OCI-LY3 (cell line): ENCODE measurements around the gene FFAR2.
"Not testable (repeated sequence)": the region's sequence is repeated elsewhere in the genome, so short reads cannot be mapped to it uniquely, and the experiment has no call there.

Source experiments
- H2AFZ ChIP-seq: fragments of 200-600, 300-600 bp; shearing (Covaris generic); 2 replicates; pipeline ENCODE4 v1.6.0; 2014; ENCODE audit warnings: antibody characterized with exemption, low read depth, low read length
- H3K27ac ChIP-seq: fragments of 200-600, 300-600 bp; sonication (generic); 2 replicates; pipeline ENCODE4 v1.5.1; 2014; ENCODE audit warnings: mild to moderate bottlenecking, low read length, moderate library complexity, mixed read lengths
- H3K27me3 ChIP-seq: fragments of 200-600, 300-600 bp; sonication (generic); 2 replicates; pipeline ENCODE4 v1.6.1; 2014; ENCODE audit warnings: low read depth, low read length, mixed read lengths
- H3K36me3 ChIP-seq: fragments of 200-600, 300-600 bp; sonication (generic); replicated peaks from 2 replicates; pipeline ENCODE3; 2014; ENCODE audit warnings: low read depth, low read length, mixed read lengths
- H3K4me1 ChIP-seq: fragments of 300-600, 200-600 bp; sonication (generic); 2 replicates; pipeline ENCODE4 v1.6.1; 2014; ENCODE audit warnings: low read length, mixed read lengths
- H3K4me2 ChIP-seq: fragments of 200-600, 300-600 bp; sonication (generic); 2 replicates; pipeline ENCODE4 v1.6.1; 2014; ENCODE audit warnings: low read length, mixed read lengths
- H3K4me3 ChIP-seq: fragments of 300-600, 200-600 bp; sonication (generic); 2 replicates; pipeline ENCODE4 v1.5.1; 2014; ENCODE audit warnings: antibody characterized with exemption, mild to moderate bottlenecking, low read length, moderate library complexity
- H3K79me2 ChIP-seq: fragments of 300-600, 200-600 bp; shearing (Covaris generic); 2 replicates; pipeline ENCODE4 v1.6.1; 2014; ENCODE audit warnings: mild to moderate bottlenecking, low read length, mixed read lengths
- H3K9ac ChIP-seq: fragments of 300-600, 200-600 bp; shearing (Covaris generic); 2 replicates; pipeline ENCODE4 v1.6.0; 2014; ENCODE audit warnings: mild to moderate bottlenecking, low read length, moderate library complexity
- H3K9me3 ChIP-seq: fragments of 200-600, 300-600 bp; shearing (Covaris generic); 2 replicates; pipeline ENCODE4 v1.6.1; 2014; ENCODE audit warnings: low read length, mixed read lengths; ENCODE audit not compliant: insufficient read depth
- H4K20me1 ChIP-seq: fragments of 200-600, 300-600 bp; sonication (generic); 2 replicates; pipeline ENCODE4 v1.6.1; 2016; ENCODE audit warnings: low read length, mixed read lengths; ENCODE audit not compliant: insufficient read depth
- EZH2phosphoT487 ChIP-seq: fragments of 200-600 bp; shearing (Covaris generic); IDR thresholded peaks from 2 replicates; pipeline ENCODE4 v1.6.1; 2018; ENCODE audit warnings: antibody characterized with exemption, mixed run types, low read depth
- TF ChIP-seq, protein P1 (sequence below): fragments of 200-600, 300-600 bp; sonication (generic); IDR thresholded peaks from 2 replicates; pipeline ENCODE4 v1.5.1; 2014; ENCODE audit warnings: antibody characterized with exemption, low read length, low read depth

Gene FFAR2

GRCh38 chr19:35400773-35401100 lies 47.3 kb upstream of the FFAR2 start:
- TF ChIP-seq, protein P1, sequence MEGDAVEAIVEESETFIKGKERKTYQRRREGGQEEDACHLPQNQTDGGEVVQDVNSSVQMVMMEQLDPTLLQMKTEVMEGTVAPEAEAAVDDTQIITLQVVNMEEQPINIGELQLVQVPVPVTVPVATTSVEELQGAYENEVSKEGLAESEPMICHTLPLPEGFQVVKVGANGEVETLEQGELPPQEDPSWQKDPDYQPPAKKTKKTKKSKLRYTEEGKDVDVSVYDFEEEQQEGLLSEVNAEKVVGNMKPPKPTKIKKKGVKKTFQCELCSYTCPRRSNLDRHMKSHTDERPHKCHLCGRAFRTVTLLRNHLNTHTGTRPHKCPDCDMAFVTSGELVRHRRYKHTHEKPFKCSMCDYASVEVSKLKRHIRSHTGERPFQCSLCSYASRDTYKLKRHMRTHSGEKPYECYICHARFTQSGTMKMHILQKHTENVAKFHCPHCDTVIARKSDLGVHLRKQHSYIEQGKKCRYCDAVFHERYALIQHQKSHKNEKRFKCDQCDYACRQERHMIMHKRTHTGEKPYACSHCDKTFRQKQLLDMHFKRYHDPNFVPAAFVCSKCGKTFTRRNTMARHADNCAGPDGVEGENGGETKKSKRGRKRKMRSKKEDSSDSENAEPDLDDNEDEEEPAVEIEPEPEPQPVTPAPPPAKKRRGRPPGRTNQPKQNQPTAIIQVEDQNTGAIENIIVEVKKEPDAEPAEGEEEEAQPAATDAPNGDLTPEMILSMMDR = no peak
- TF ChIP-seq EZH2phosphoT487 = no peak
- H4K20me1 ChIP-seq = no peaks in the 10 kb centered on the region
- H3K4me1 ChIP-seq = peaks cover 3% of the 10 kb centered on the region; the same call in 1 of the 2 replicates
- no peak overlapping the region for H3K4me2 ChIP-seq
- H3K36me3 ChIP-seq = no peaks in the 10 kb centered on the region
- no peak overlapping the region for H3K27ac ChIP-seq
- H3K79me2 ChIP-seq = no peaks in the 10 kb centered on the region
- no peak overlapping the region for H2AFZ ChIP-seq
- H3K9me3 ChIP-seq = no peaks in the 10 kb centered on the region
- H3K27me3 ChIP-seq = peaks cover 24% of the 10 kb centered on the region; the same call in 1 of the 2 replicates
- H3K9ac ChIP-seq = no peak overlapping the region
- no peak overlapping the region for H3K4me3 ChIP-seq

GRCh38 chr19:35401416-35401815 lies 46.6 kb upstream of the FFAR2 start:
- H3K4me2 ChIP-seq = not testable (repeated sequence)

GRCh38 chr19:35403116-35403760 lies 44.8 kb upstream of the FFAR2 start:
- H3K9me3 ChIP-seq = no peaks in the 10 kb centered on the region
- no peak overlapping the region for H3K9ac ChIP-seq
- no peaks in the 10 kb centered on the region for H3K36me3 ChIP-seq
- H3K4me1 ChIP-seq = peaks cover 6% of the 10 kb centered on the region
- H2AFZ ChIP-seq = no peak overlapping the region
- H3K4me2 ChIP-seq = no peak overlapping the region
- H3K4me3 ChIP-seq = no peak overlapping the region
- no peak overlapping the region for H3K27ac ChIP-seq
- no peaks in the 10 kb centered on the region for H4K20me1 ChIP-seq
- TF ChIP-seq EZH2phosphoT487 = no peak
- TF ChIP-seq, protein P1 = no peak
- H3K27me3 ChIP-seq = peaks cover 30% of the 10 kb centered on the region
- no peaks in the 10 kb centered on the region for H3K79me2 ChIP-seq

More at GRCh38 chr19:35401416-35401815, 46.6 kb upstream of the FFAR2 start:
- H3K27me3 ChIP-seq = peaks cover 29% of the 10 kb centered on the region; the same call in 1 of the 2 replicates
- not testable (repeated sequence) for H3K27ac ChIP-seq, H3K9me3 ChIP-seq, H3K4me3 ChIP-seq, H2AFZ ChIP-seq, H3K79me2 ChIP-seq, H3K36me3 ChIP-seq, H3K9ac ChIP-seq, H3K4me1 ChIP-seq, H4K20me1 ChIP-seq

- H3K4me3 ChIP-seq = no peak overlapping the region
- no peaks in the 10 kb centered on the region for H3K79me2 ChIP-seq
- H3K27ac ChIP-seq = no peak overlapping the region
- H3K4me2 ChIP-seq = no peak overlapping the region
- H3K9me3 ChIP-seq = no peaks in the 10 kb centered on the region
- no peaks in the 10 kb centered on the region for H4K20me1 ChIP-seq
- peaks cover 13% of the 10 kb centered on the region for H3K4me1 ChIP-seq
- H3K27me3 ChIP-seq = peaks cover 40% of the 10 kb centered on the region
- H2AFZ ChIP-seq = no peak overlapping the region
- H3K36me3 ChIP-seq = no peaks in the 10 kb centered on the region
- TF ChIP-seq, protein P1 = no peak
- no peak for TF ChIP-seq EZH2phosphoT487
- no peak overlapping the region for H3K9ac ChIP-seq
These were observed 43.0 kb upstream of the FFAR2 start for GRCh38 chr19:35404879-35405622.
